Body of pancreas (tissue), 4 donors: Measurements from ENCODE around the gene ISG20. TPM values are rescaled to one million over a fixed set of nuclear protein-coding genes. Genes with fewer than 3 reads are reported as not detected.

Experiments used
- ATAC-seq: fragments of 150-250 bp; one replicate; pipeline ENCODE4 v1.9.1; 2016
- DNase-seq, 4 donors: peaks; one replicate each; pipeline ENCODE4 v3.0.0-alpha.2; 2019
- H3K27ac ChIP-seq, 4 donors: fragments of 200-600 bp; sonication (generic); 1 replicate in 3 of 4; 2 replicates in 1 of 4; pipeline versions ENCODE4 v1.5.1 to v1.6.1; 2016 to 2019; ENCODE audit warnings: mild to moderate bottlenecking in 1 of 4, mixed read lengths in 1 of 4, moderate library complexity in 1 of 4
- H3K27me3 ChIP-seq, 2 donors: fragments of 200-600 bp; sonication (generic); one replicate each; pipeline ENCODE4 v1.6.0; 2016; ENCODE audit warnings: mild to moderate bottlenecking in 1 of 2
- H3K36me3 ChIP-seq, 2 donors: fragments of 200-600 bp; sonication (generic); replicated peaks in 1 of 2; 2 replicates each; pipeline ENCODE4 v1.5.1; 2016; ENCODE audit warnings: low read depth in 2 of 2; ENCODE audit not compliant: insufficient read depth in 1 of 2
- H3K4me1 ChIP-seq: fragments of 200-600 bp; sonication (generic); one replicate; pipeline ENCODE4 v1.6.0; 2016
- H3K4me3 ChIP-seq, 2 donors: fragments of 200-600 bp; sonication (generic); 1 replicate in 1 of 2; 2 replicates in 1 of 2; pipeline ENCODE4 v1.5.1; 2016 to 2019
- H3K9me3 ChIP-seq, 3 donors: fragments of 200-600 bp; sonication (generic); 1 replicate in 2 of 3; 2 replicates in 1 of 3; pipeline ENCODE4 v1.5.1; 2016
- CTCF ChIP-seq, 7 experiments: fragments of 450-650 bp in 4 of 7; fragments of 200-600 bp in 3 of 7; sonication (generic) in 3 of 7; IDR thresholded peaks; one replicate each; pipeline ENCODE4 v1.5.1; 2016 to 2019; ENCODE audit warnings: antibody characterized with exemption in 7 of 7
- POLR2A ChIP-seq, 3 donors: fragments of 450-650 bp; IDR thresholded peaks; one replicate each; pipeline ENCODE4 v1.6.1; 2016; ENCODE audit warnings: antibody characterized with exemption in 3 of 3, mild to moderate bottlenecking in 2 of 3
- WGBS, 2 donors: methylation state at CpG; one replicate each; pipeline ENCODE4 v1.1.5; 2017; 5-methylcytosine and 5-hydroxymethylcytosine counted together
- intact Hi-C: fragments of 100-400 bp; cut with DNase I; formaldehyde crosslinking; loops from one replicate; pipeline ENCODE4 v1.15.1; 2023
- total RNA-seq, 2 donors: library from RNA; depleted of rRNA; stranded (reverse); fragments of >200 nt; gene quantifications; one replicate each; pipeline ENCODE4 v1.1.0, GENCODE V29; 2016

Gene ISG20
- total RNA-seq, 2 donors from 2014 or later = 2.9 to 25.4 TPM

- no peak for ATAC-seq
- Histone ChIP-seq H3K36me3 (peaks cover 0 to 18% of the 10 kb centered on the region in 2 donors), H3K4me3 (no peak overlapping the region), H3K27me3 (no peaks in the 10 kb centered on the region), H3K4me1 (peaks cover 47% of the 10 kb centered on the region), H3K9me3 (no peaks in the 10 kb centered on the region), H3K27ac (no peak overlapping the region)
- DNase-seq = no peak
- 67 to 72% methylated on average over 5 of the region's 5 CpGs for WGBS, 2 donors
- no peak for TF ChIP-seq POLR2A (IDR thresholded peaks at IDR 0.05)
- TF ChIP-seq CTCF (IDR thresholded peaks at IDR 0.05) = no peak
- intact Hi-C loops = no loop called here
These were observed 10.7 kb upstream of the ISG20 start for GRCh38 chr15:88628018-88628654.

GRCh38 chr15:88629071-88629470 is 9.7 kb upstream of the ISG20 start:
- TF ChIP-seq CTCF (IDR thresholded peaks at IDR 0.05) (no peak), POLR2A (IDR thresholded peaks at IDR 0.05) (no peak)
- H3K27ac ChIP-seq = no peak overlapping the region
- peaks cover 38% of the 10 kb centered on the region for H3K4me1 ChIP-seq
- H3K27me3 ChIP-seq = no peaks in the 10 kb centered on the region
- DNase-seq (no peak), ATAC-seq (no peak)
- peaks cover 0 to 18% of the 10 kb centered on the region in 2 donors for H3K36me3 ChIP-seq
- no peaks in the 10 kb centered on the region for H3K9me3 ChIP-seq
- 84 to 94% methylated on average over 10 to 15 of the region's 16 CpGs for WGBS, 2 donors
- no peak overlapping the region for H3K4me3 ChIP-seq
- intact Hi-C loops = no loop called here

- Histone ChIP-seq H3K27me3 (no peaks in the 10 kb centered on the region), H3K4me1 (peaks cover 29% of the 10 kb centered on the region), H3K9me3 (no peaks in the 10 kb centered on the region), H3K27ac (peak overlapping the region in 2 of 4 donors; percentile 10 to 30), H3K36me3 (peaks cover 0 to 18% of the 10 kb centered on the region in 2 donors), H3K4me3 (no peak overlapping the region)
- 54 to 92% methylated on average over 4 to 9 of the region's 9 CpGs for WGBS, 2 donors
- peak in 3 of 4 donors; percentile 35 to 49 (median 36) for DNase-seq
- intact Hi-C loops = no loop called here
- no peak for TF ChIP-seq POLR2A (IDR thresholded peaks at IDR 0.05)
- no peak for TF ChIP-seq CTCF (IDR thresholded peaks at IDR 0.05)
- ATAC-seq = peak; percentile 39
These were observed 8.6 kb upstream of the ISG20 start for GRCh38 chr15:88630141-88630721.

- Histone ChIP-seq H3K4me1 (peaks cover 35% of the 10 kb centered on the region), H3K27me3 (no peaks in the 10 kb centered on the region), H3K4me3 (no peak overlapping the region), H3K36me3 (peaks cover 0 to 18% of the 10 kb centered on the region in 2 donors), H3K9me3 (no peaks in the 10 kb centered on the region), H3K27ac (peak overlapping the region in 2 of 4 donors; percentile 10 to 30)
- no peak for TF ChIP-seq POLR2A (IDR thresholded peaks at IDR 0.05)
- no peak for TF ChIP-seq CTCF (IDR thresholded peaks at IDR 0.05)
- DNase-seq (no peak), ATAC-seq (no peak)
- intact Hi-C loops = no loop called here
- 81 to 86% methylated on average over 5 to 7 of the region's 7 CpGs for WGBS, 2 donors
These were observed 7.9 kb upstream of the ISG20 start for GRCh38 chr15:88630798-88631463.
